ENCODE measurements around the gene ERN2.
A peak's percentile ranks its signal among the peaks of the same experiment; 100 is the strongest.
"Not testable (repeated sequence)": the region's sequence is repeated elsewhere in the genome, so short reads cannot be mapped to it uniquely, and the experiment has no call there.

Gene ERN2

GRCh38 chr16:23734176-23734893, 21.3 kb upstream of the ERN2 start:
- Mint-ChIP-seq H3K4me1 (peaks cover 6 to 7% of the 10 kb centered on the region in 2 donors), H3K36me3 (no peaks in the 10 kb centered on the region), H3K27ac (no peak overlapping the region), H3K27me3 (peaks cover 15 to 19% of the 10 kb centered on the region in 2 donors), H3K9me3 (no peaks in the 10 kb centered on the region), H3K4me3 (no peak overlapping the region)
- ATAC-seq (replicated peaks) = no peak
- DNase-seq = no peak

GRCh38 chr16:23729503-23730424, 16.7 kb upstream of the ERN2 start:
- Mint-ChIP-seq H3K9me3 (no peaks in the 10 kb centered on the region), H3K36me3 (no peaks in the 10 kb centered on the region), H3K4me1 (peaks cover 4 to 6% of the 10 kb centered on the region in 2 donors), H3K27me3 (peaks cover 10 to 25% of the 10 kb centered on the region in 2 donors), H3K27ac (peak overlapping the region; percentile 6), H3K4me3 (no peak overlapping the region)
- DNase-seq (no peak), ATAC-seq (replicated peaks) (no peak)

GRCh38 chr16:23728112-23728477, 15.1 kb upstream of the ERN2 start:
- H3K4me3 Mint-ChIP-seq = no peak overlapping the region
- H3K27ac Mint-ChIP-seq = no peak overlapping the region
- H3K27me3 Mint-ChIP-seq = peaks cover 10 to 25% of the 10 kb centered on the region in 2 donors
- ATAC-seq (replicated peaks) (peak in 1 of 2 donors; percentile 2), DNase-seq (no peak)
- H3K4me1 Mint-ChIP-seq = peaks cover 4 to 5% of the 10 kb centered on the region in 2 donors
- peaks cover 2% of the 10 kb centered on the region in 2 donors for H3K9me3 Mint-ChIP-seq
- H3K36me3 Mint-ChIP-seq = peaks cover 0 to 2% of the 10 kb centered on the region in 2 donors

GRCh38 chr16:23726710-23727109, 13.7 kb upstream of the ERN2 start:
- Mint-ChIP-seq H3K36me3 (peaks cover 0 to 4% of the 10 kb centered on the region in 2 donors), H3K9me3 (peaks cover 5 to 6% of the 10 kb centered on the region in 2 donors), H3K4me3 (no peak overlapping the region), H3K4me1 (peaks cover 4 to 5% of the 10 kb centered on the region in 2 donors), H3K27me3 (peaks cover 8 to 17% of the 10 kb centered on the region in 2 donors), H3K27ac (no peak overlapping the region)
- ATAC-seq (replicated peaks) (no peak), DNase-seq (no peak)

GRCh38 chr16:23724785-23725131, 11.7 kb upstream of the ERN2 start:
- Mint-ChIP-seq H3K9me3 (peaks cover 6 to 7% of the 10 kb centered on the region in 2 donors), H3K4me3 (no peak overlapping the region), H3K36me3 (peaks cover 0 to 4% of the 10 kb centered on the region in 2 donors), H3K27ac (no peak overlapping the region), H3K27me3 (peaks cover 6 to 16% of the 10 kb centered on the region in 2 donors), H3K4me1 (peaks cover 4 to 5% of the 10 kb centered on the region in 2 donors)
- ATAC-seq (replicated peaks) (no peak), DNase-seq (no peak)

GRCh38 chr16:23724096-23724784, 11.2 kb upstream of the ERN2 start:
- Mint-ChIP-seq H3K4me3 (no peak overlapping the region), H3K36me3 (peaks cover 0 to 4% of the 10 kb centered on the region in 2 donors), H3K4me1 (peaks cover 4 to 5% of the 10 kb centered on the region in 2 donors), H3K27ac (no peak overlapping the region), H3K9me3 (peaks cover 6 to 7% of the 10 kb centered on the region in 2 donors), H3K27me3 (peaks cover 4 to 15% of the 10 kb centered on the region in 2 donors)
- ATAC-seq (replicated peaks) (no peak), DNase-seq (no peak)

- peaks cover 8 to 20% of the 10 kb centered on the region in 2 donors for H3K27me3 Mint-ChIP-seq
- not testable (repeated sequence) for ATAC-seq (replicated peaks); H3K36me3 Mint-ChIP-seq; H3K4me1 Mint-ChIP-seq; H3K4me3 Mint-ChIP-seq; H3K9me3 Mint-ChIP-seq; DNase-seq; H3K27ac Mint-ChIP-seq
Measured at GRCh38 chr16:23722613-23723240, 9.7 kb upstream of the ERN2 start.

- DNase-seq (no peak), ATAC-seq (replicated peaks) (no peak)
- Mint-ChIP-seq H3K27ac (no peak overlapping the region), H3K36me3 (no peaks in the 10 kb centered on the region), H3K9me3 (peaks cover 0 to 1% of the 10 kb centered on the region in 2 donors), H3K27me3 (peaks cover 44 to 64% of the 10 kb centered on the region in 2 donors), H3K4me3 (no peak overlapping the region), H3K4me1 (no peaks in the 10 kb centered on the region)
Measured at GRCh38 chr16:23716484-23716883, 3.5 kb upstream of the ERN2 start.

GRCh38 chr16:23711785-23712184, 1.2 kb downstream of the ERN2 start:
- no peak overlapping the region for H3K27ac Mint-ChIP-seq
- peaks cover 52 to 68% of the 10 kb centered on the region in 2 donors for H3K27me3 Mint-ChIP-seq
- peaks cover 8 to 11% of the 10 kb centered on the region in 2 donors for H3K9me3 Mint-ChIP-seq
- H3K36me3 Mint-ChIP-seq = peaks cover 4 to 7% of the 10 kb centered on the region in 2 donors
- H3K4me1 Mint-ChIP-seq = no peaks in the 10 kb centered on the region
- no peak overlapping the region for H3K4me3 Mint-ChIP-seq
- DNase-seq (no peak), ATAC-seq (replicated peaks) (no peak)

- H3K27me3 Mint-ChIP-seq = peaks cover 54 to 75% of the 10 kb centered on the region in 2 donors
Measured at GRCh38 chr16:23710504-23710903, 2.5 kb downstream of the ERN2 start.

GRCh38 chr16:23710008-23710407, 3.0 kb downstream of the ERN2 start:
- Mint-ChIP-seq H3K27ac (no peak overlapping the region), H3K9me3 (peaks cover 8 to 11% of the 10 kb centered on the region in 2 donors), H3K36me3 (peaks cover 4 to 7% of the 10 kb centered on the region in 2 donors), H3K4me3 (no peak overlapping the region), H3K27me3 (peaks cover 57 to 77% of the 10 kb centered on the region in 2 donors), H3K4me1 (no peaks in the 10 kb centered on the region)
- DNase-seq (no peak), ATAC-seq (replicated peaks) (no peak)

More at GRCh38 chr16:23710504-23710903, 2.5 kb downstream of the ERN2 start:
- H3K36me3 Mint-ChIP-seq = peaks cover 4 to 7% of the 10 kb centered on the region in 2 donors
- DNase-seq (no peak), ATAC-seq (replicated peaks) (no peak)
- H3K27ac Mint-ChIP-seq = no peak overlapping the region
- H3K9me3 Mint-ChIP-seq = peaks cover 8 to 11% of the 10 kb centered on the region in 2 donors
- H3K4me3 Mint-ChIP-seq = no peak overlapping the region
- H3K4me1 Mint-ChIP-seq = no peaks in the 10 kb centered on the region

- H3K4me1 Mint-ChIP-seq = no peaks in the 10 kb centered on the region
Measured at GRCh38 chr16:23709536-23709935, 3.5 kb downstream of the ERN2 start.

GRCh38 chr16:23706439-23706838, 6.6 kb downstream of the ERN2 start:
- Mint-ChIP-seq H3K36me3 (peaks cover 6 to 10% of the 10 kb centered on the region in 2 donors), H3K9me3 (peaks cover 13 to 16% of the 10 kb centered on the region in 2 donors), H3K27me3 (peaks cover 48 to 63% of the 10 kb centered on the region in 2 donors), H3K27ac (no peak overlapping the region), H3K4me1 (no peaks in the 10 kb centered on the region), H3K4me3 (no peak overlapping the region)
- DNase-seq (no peak), ATAC-seq (replicated peaks) (no peak)

More at GRCh38 chr16:23709536-23709935, 3.5 kb downstream of the ERN2 start:
- DNase-seq (no peak), ATAC-seq (replicated peaks) (no peak)
- peaks cover 4 to 7% of the 10 kb centered on the region in 2 donors for H3K36me3 Mint-ChIP-seq
- peaks cover 8 to 11% of the 10 kb centered on the region in 2 donors for H3K9me3 Mint-ChIP-seq
- H3K27ac Mint-ChIP-seq = no peak overlapping the region
- peaks cover 57 to 77% of the 10 kb centered on the region in 2 donors for H3K27me3 Mint-ChIP-seq
- H3K4me3 Mint-ChIP-seq = no peak overlapping the region

All from stimulated activated naive B cell treated with anti-CD40 and anti-IgM and Interleukin-4, amounts not matched to agents 10 μg/mL and 1 μg/mL and 100 μg/mL, for 72 hours (primary cell).